HCT116 (cell line): ENCODE results near the gene FOXF1. TPM values are rescaled to one million over a fixed set of nuclear protein-coding genes. Genes with fewer than 3 reads are reported as not detected.
A peak's percentile ranks its signal among the peaks of the same experiment; 100 is the strongest.

ENCODE experiments used
- CBX3 ChIP-seq: IDR thresholded peaks from 2 replicates; pipeline ENCODE4 v1.6.1; 2012; ENCODE audit warnings: low read depth
- CEBPB ChIP-seq: IDR thresholded peaks from 2 replicates; pipeline ENCODE4 v1.6.1; 2012; ENCODE audit warnings: low read depth
- ELF1 ChIP-seq: IDR thresholded peaks from 2 replicates; pipeline ENCODE4 v1.6.1; 2012; ENCODE audit warnings: low read depth, borderline replicate concordance
- EZH2 ChIP-seq: fragments of 200-600 bp; sonication (generic); IDR thresholded peaks from 2 replicates; pipeline ENCODE4 v1.6.1; 2017; ENCODE audit warnings: antibody characterized with exemption, mixed run types
- EZH2phosphoT487 ChIP-seq: fragments of 200-600 bp; IDR thresholded peaks from 2 replicates; pipeline ENCODE4 v1.6.1; 2018; ENCODE audit warnings: antibody characterized with exemption, borderline replicate concordance
- FOSL1 ChIP-seq: IDR thresholded peaks from 2 replicates; pipeline ENCODE4 v1.6.1; 2012; ENCODE audit warnings: low read depth
- JUND ChIP-seq: IDR thresholded peaks from 2 replicates; pipeline ENCODE4 v1.6.1; 2012
- POLR2A ChIP-seq: IDR thresholded peaks from 2 replicates; pipeline ENCODE4 v1.7.0; 2011; ENCODE audit warnings: borderline replicate concordance; ENCODE audit not compliant: insufficient read depth, insufficient read length; ENCODE audit errors: extremely low read depth
- POLR2AphosphoS5 ChIP-seq: IDR thresholded peaks from 2 replicates; pipeline ENCODE4 v1.6.1; 2011; ENCODE audit warnings: mild to moderate bottlenecking, low read depth, low read length, moderate library complexity
- RAD21 ChIP-seq: IDR thresholded peaks from 2 replicates; pipeline ENCODE4 v1.6.1; 2012; ENCODE audit warnings: low read depth, mild to moderate bottlenecking
- SIN3A ChIP-seq: IDR thresholded peaks from 2 replicates; pipeline ENCODE4 v1.6.1; 2012; ENCODE audit warnings: low read depth
- SP1 ChIP-seq: IDR thresholded peaks from 2 replicates; pipeline ENCODE4 v1.6.1; 2012; ENCODE audit warnings: low read depth
- SRF ChIP-seq: IDR thresholded peaks from 2 replicates; pipeline ENCODE4 v1.6.1; 2012; ENCODE audit warnings: low read depth
- TCF7L2 ChIP-seq: IDR thresholded peaks from 2 replicates; pipeline ENCODE4 v1.7.0; 2011; ENCODE audit warnings: borderline replicate concordance, inconsistent platforms; ENCODE audit not compliant: insufficient read depth, insufficient read length; ENCODE audit errors: extremely low read depth
- ZFX ChIP-seq: fragments of 450-650 bp; IDR thresholded peaks from 2 replicates; pipeline ENCODE4 v1.6.1; 2017
- ZNF274 ChIP-seq: fragments of 200-500 bp; sonication (Bioruptor generic); IDR thresholded peaks from 2 replicates; pipeline ENCODE4 v1.6.1; 2014; ENCODE audit warnings: mild to moderate bottlenecking, low read depth, low read length, inconsistent platforms
- total RNA-seq: library from RNA; stranded (reverse); gene quantifications from one replicate; pipeline ENCODE4 v1.2.1, GENCODE V29; 2021; ENCODE audit not compliant: unreplicated experiment
- TF ChIP-seq, protein P1 (sequence below): IDR thresholded peaks from 2 replicates; pipeline ENCODE4 v1.6.1; 2012; ENCODE audit warnings: low read depth

FOXF1 gene
- total RNA-seq, 1 experiment from 2014 or later: 2.4 TPM

GRCh38 chr16:86509759-86510464, 415 bp upstream of the FOXF1 start (continued):
- no peak for TF ChIP-seq TCF7L2
- no peak for TF ChIP-seq CBX3
- TF ChIP-seq JUND: no peak
- TF ChIP-seq POLR2A: no peak
- no peak for TF ChIP-seq ZNF274
- TF ChIP-seq EZH2phosphoT487: no peak
- no peak for TF ChIP-seq ELF1
- no peak for TF ChIP-seq SIN3A
- TF ChIP-seq ZFX: peak; percentile 66; the same call in 1 of the 2 replicates
- no peak; the same call in 1 of the 2 replicates for TF ChIP-seq RAD21
- no peak for TF ChIP-seq CEBPB
- TF ChIP-seq, protein P1, sequence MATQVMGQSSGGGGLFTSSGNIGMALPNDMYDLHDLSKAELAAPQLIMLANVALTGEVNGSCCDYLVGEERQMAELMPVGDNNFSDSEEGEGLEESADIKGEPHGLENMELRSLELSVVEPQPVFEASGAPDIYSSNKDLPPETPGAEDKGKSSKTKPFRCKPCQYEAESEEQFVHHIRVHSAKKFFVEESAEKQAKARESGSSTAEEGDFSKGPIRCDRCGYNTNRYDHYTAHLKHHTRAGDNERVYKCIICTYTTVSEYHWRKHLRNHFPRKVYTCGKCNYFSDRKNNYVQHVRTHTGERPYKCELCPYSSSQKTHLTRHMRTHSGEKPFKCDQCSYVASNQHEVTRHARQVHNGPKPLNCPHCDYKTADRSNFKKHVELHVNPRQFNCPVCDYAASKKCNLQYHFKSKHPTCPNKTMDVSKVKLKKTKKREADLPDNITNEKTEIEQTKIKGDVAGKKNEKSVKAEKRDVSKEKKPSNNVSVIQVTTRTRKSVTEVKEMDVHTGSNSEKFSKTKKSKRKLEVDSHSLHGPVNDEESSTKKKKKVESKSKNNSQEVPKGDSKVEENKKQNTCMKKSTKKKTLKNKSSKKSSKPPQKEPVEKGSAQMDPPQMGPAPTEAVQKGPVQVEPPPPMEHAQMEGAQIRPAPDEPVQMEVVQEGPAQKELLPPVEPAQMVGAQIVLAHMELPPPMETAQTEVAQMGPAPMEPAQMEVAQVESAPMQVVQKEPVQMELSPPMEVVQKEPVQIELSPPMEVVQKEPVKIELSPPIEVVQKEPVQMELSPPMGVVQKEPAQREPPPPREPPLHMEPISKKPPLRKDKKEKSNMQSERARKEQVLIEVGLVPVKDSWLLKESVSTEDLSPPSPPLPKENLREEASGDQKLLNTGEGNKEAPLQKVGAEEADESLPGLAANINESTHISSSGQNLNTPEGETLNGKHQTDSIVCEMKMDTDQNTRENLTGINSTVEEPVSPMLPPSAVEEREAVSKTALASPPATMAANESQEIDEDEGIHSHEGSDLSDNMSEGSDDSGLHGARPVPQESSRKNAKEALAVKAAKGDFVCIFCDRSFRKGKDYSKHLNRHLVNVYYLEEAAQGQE: no peak
- peak; percentile 15 for TF ChIP-seq POLR2AphosphoS5
- no peak for TF ChIP-seq SP1
- TF ChIP-seq EZH2: no peak
- TF ChIP-seq FOSL1: no peak
- TF ChIP-seq SRF: no peak
